Ascending aorta (tissue), 2 donors: ENCODE measurements around the gene C11orf68. TPM values are rescaled to one million over a fixed set of nuclear protein-coding genes. Genes with fewer than 3 reads are reported as not detected.
A peak's percentile ranks its signal among the peaks of the same experiment; 100 is the strongest.

Experiments
- DNase-seq, 2 donors: peaks; one replicate each; pipeline ENCODE4 v3.0.0-alpha.2; 2019; ENCODE audit warnings: low spot score in 2 of 2
- H3K27ac ChIP-seq, 2 donors: fragments of 200-600 bp; sonication (generic); one replicate each; pipeline ENCODE4 v1.5.1; 2016 to 2017; ENCODE audit warnings: mild to moderate bottlenecking in 1 of 2
- H3K27me3 ChIP-seq: fragments of 200-600 bp; sonication (generic); one replicate; pipeline ENCODE4 v1.5.1; 2017
- H3K36me3 ChIP-seq, 2 donors: fragments of 200-600 bp; sonication (generic); one replicate each; pipeline ENCODE4 v1.5.1; 2016
- H3K4me1 ChIP-seq, 2 donors: fragments of 200-600 bp; sonication (generic); one replicate each; pipeline ENCODE4 v1.5.1; 2016 to 2017; ENCODE audit warnings: mild to moderate bottlenecking in 1 of 2
- H3K4me3 ChIP-seq, 2 donors: fragments of 200-600 bp; sonication (generic); one replicate each; pipeline ENCODE4 v1.5.1; 2016 to 2017; ENCODE audit warnings: mild to moderate bottlenecking in 1 of 2
- H3K9me3 ChIP-seq, 2 donors: fragments of 200-600 bp; sonication (generic); one replicate each; pipeline ENCODE4 v1.5.1; 2016
- CTCF ChIP-seq, 3 experiments: fragments of 200-600 bp in 2 of 3; fragments of 450-650 bp in 1 of 3; sonication (generic) in 2 of 3; IDR thresholded peaks; one replicate each; pipeline ENCODE4 v1.5.1; 2016 to 2019; ENCODE audit warnings: antibody characterized with exemption in 3 of 3, mild to moderate bottlenecking in 1 of 3, moderate library complexity in 1 of 3
- intact Hi-C: fragments of 100-400 bp; cut with DNase I; formaldehyde crosslinking; loops from one replicate; pipeline ENCODE4 v1.15.1; 2023
- total RNA-seq: library from RNA; depleted of rRNA; stranded (reverse); fragments of >200 nt; gene quantifications from one replicate; pipeline ENCODE4 v1.1.0, GENCODE V29; 2016

Gene C11orf68
- total RNA-seq, 1 donor from 2014 or later: 25.3 TPM

- Histone ChIP-seq H3K27ac (peak overlapping the region; percentile 98), H3K27me3 (no peaks in the 10 kb centered on the region), H3K4me1 (peaks cover 11 to 16% of the 10 kb centered on the region in 2 donors), H3K36me3 (peaks cover 20 to 41% of the 10 kb centered on the region in 2 donors), H3K9me3 (no peaks in the 10 kb centered on the region), H3K4me3 (peak overlapping the region; percentile 82 to 85)
- no peak for TF ChIP-seq CTCF (IDR thresholded peaks at IDR 0.05)
- no peak for DNase-seq
- intact Hi-C loops: loop anchor here (5.0 kb wide), 2 partner anchors 115 to 180 kb away; partner anchors contain the start of genes BANF1 and EIF1AD
Measured at GRCh38 chr11:65886826-65887722, 31.8 kb downstream of the C11orf68 start.

- peaks cover 20 to 41% of the 10 kb centered on the region in 2 donors for H3K36me3 ChIP-seq
- no peaks in the 10 kb centered on the region for H3K9me3 ChIP-seq
- peaks cover 10 to 12% of the 10 kb centered on the region in 2 donors for H3K4me1 ChIP-seq
- no peak overlapping the region for H3K4me3 ChIP-seq
- H3K27me3 ChIP-seq: no peaks in the 10 kb centered on the region
- H3K27ac ChIP-seq: peak overlapping the region in 1 of 2 donors; percentile 3
- no peak for DNase-seq
- TF ChIP-seq CTCF (IDR thresholded peaks at IDR 0.05): no peak
- intact Hi-C loops: loop anchor here (5.0 kb wide), 2 partner anchors 116 to 181 kb away; partner anchors contain the start of genes BANF1 and EIF1AD
Measured at GRCh38 chr11:65885808-65886536, 32.9 kb downstream of the C11orf68 start.

- Histone ChIP-seq H3K27ac (peak overlapping the region; percentile 3 to 37), H3K36me3 (peaks cover 20 to 41% of the 10 kb centered on the region in 2 donors), H3K4me1 (peaks cover 10 to 12% of the 10 kb centered on the region in 2 donors), H3K4me3 (no peak overlapping the region), H3K27me3 (no peaks in the 10 kb centered on the region), H3K9me3 (no peaks in the 10 kb centered on the region)
- no peak for DNase-seq
- no peak for TF ChIP-seq CTCF (IDR thresholded peaks at IDR 0.05)
- intact Hi-C loops: loop anchor here (5.0 kb wide), 2 partner anchors 117 to 182 kb away; partner anchors contain the start of genes BANF1 and EIF1AD
Measured at GRCh38 chr11:65885231-65885630, 33.6 kb downstream of the C11orf68 start.

- DNase-seq: peak in 1 of 2 donors; percentile 87
- peak; percentile 97 to 99 (median 98) for TF ChIP-seq CTCF (IDR thresholded peaks at IDR 0.05)
- Histone ChIP-seq H3K4me3 (no peak overlapping the region), H3K36me3 (peaks cover 20 to 41% of the 10 kb centered on the region in 2 donors), H3K27me3 (no peaks in the 10 kb centered on the region), H3K9me3 (no peaks in the 10 kb centered on the region), H3K4me1 (peaks cover 5 to 12% of the 10 kb centered on the region in 2 donors), H3K27ac (peak overlapping the region; percentile 3 to 37)
- intact Hi-C loops: loop anchor here (1.0 to 5.0 kb wide), 4 partner anchors 77 to 183 kb away; partner anchors contain the start of genes BANF1, EIF1AD and SART1
Measured at GRCh38 chr11:65884716-65885092, 34.2 kb downstream of the C11orf68 start.
